HL-60 (cell line): ENCODE measurements around the gene ZSCAN22.
A peak's percentile ranks its signal among the peaks of the same experiment; 100 is the strongest.

Source experiments
- DNase-seq, 2 experiments: peaks; one replicate each; pipeline ENCODE4 v3.0.0-alpha.2; 2010 to 2020; ENCODE audit warnings: low read depth in 1 of 2, low spot score in 1 of 2
- H3K27ac ChIP-seq: fragments of 250-450 bp; sonication (Bioruptor Pico); replicated peaks from 2 replicates; pipeline ENCODE4 v1.5.1; 2020; ENCODE audit warnings: mild to moderate bottlenecking, moderate library complexity
- H3K27me3 ChIP-seq: fragments of 250-450 bp; sonication (Bioruptor Pico); 2 replicates; pipeline ENCODE4 v1.5.1; 2021; ENCODE audit warnings: mild to moderate bottlenecking, moderate library complexity; ENCODE audit not compliant: insufficient read depth, poor library complexity, severe bottlenecking
- H3K4me3 ChIP-seq: replicated peaks from 2 replicates; pipeline ENCODE4 v1.5.1; 2011; ENCODE audit warnings: mild to moderate bottlenecking, control low read depth, low read length; ENCODE audit not compliant: insufficient read depth
- CTCF ChIP-seq: IDR thresholded peaks from one replicate; pipeline ENCODE4 v1.5.1; 2011; ENCODE audit warnings: low read length, control low read depth, inconsistent platforms; ENCODE audit not compliant: insufficient read depth
- GABPA ChIP-seq: IDR thresholded peaks from 2 replicates; pipeline ENCODE4 v1.6.1; 2012; ENCODE audit warnings: low read depth
- POLR2AphosphoS5 ChIP-seq: IDR thresholded peaks from 2 replicates; pipeline ENCODE4 v1.6.1; 2012; ENCODE audit warnings: low read depth
- SPI1 ChIP-seq: IDR thresholded peaks from 2 replicates; pipeline ENCODE4 v1.6.1; 2012; ENCODE audit warnings: low read depth, mild to moderate bottlenecking, borderline replicate concordance
- long read RNA-seq: library from polyadenylated mRNA; unstranded; transcript quantifications from one replicate; pipeline ENCODE4 v2.0.0, GENCODE V29; 2020
- TF ChIP-seq, protein P1 (sequence below): IDR thresholded peaks from 2 replicates; pipeline ENCODE4 v1.6.1; 2012; ENCODE audit warnings: low read depth; ENCODE audit not compliant: insufficient replicate concordance

Gene ZSCAN22
- long read RNA-seq, full-length matches to known transcripts: 5 of 9 reads
- long read RNA-seq, partial matches to known transcripts: 0 of 9 reads
- long read RNA-seq, other reads (novel, unspliced or antisense): 4 of 9 reads

- Histone ChIP-seq H3K4me3 (peak within 1 kb of the TSS; percentile 54), H3K27me3 (no peaks in the 10 kb centered on the region), H3K27ac (peak within 1 kb of the TSS; percentile 83)
- peak; percentile 94 to 96 for DNase-seq
- TF ChIP-seq CTCF: no peak
- peak; percentile 96 for TF ChIP-seq GABPA
- TF ChIP-seq SPI1: no peak
- TF ChIP-seq, protein P1, sequence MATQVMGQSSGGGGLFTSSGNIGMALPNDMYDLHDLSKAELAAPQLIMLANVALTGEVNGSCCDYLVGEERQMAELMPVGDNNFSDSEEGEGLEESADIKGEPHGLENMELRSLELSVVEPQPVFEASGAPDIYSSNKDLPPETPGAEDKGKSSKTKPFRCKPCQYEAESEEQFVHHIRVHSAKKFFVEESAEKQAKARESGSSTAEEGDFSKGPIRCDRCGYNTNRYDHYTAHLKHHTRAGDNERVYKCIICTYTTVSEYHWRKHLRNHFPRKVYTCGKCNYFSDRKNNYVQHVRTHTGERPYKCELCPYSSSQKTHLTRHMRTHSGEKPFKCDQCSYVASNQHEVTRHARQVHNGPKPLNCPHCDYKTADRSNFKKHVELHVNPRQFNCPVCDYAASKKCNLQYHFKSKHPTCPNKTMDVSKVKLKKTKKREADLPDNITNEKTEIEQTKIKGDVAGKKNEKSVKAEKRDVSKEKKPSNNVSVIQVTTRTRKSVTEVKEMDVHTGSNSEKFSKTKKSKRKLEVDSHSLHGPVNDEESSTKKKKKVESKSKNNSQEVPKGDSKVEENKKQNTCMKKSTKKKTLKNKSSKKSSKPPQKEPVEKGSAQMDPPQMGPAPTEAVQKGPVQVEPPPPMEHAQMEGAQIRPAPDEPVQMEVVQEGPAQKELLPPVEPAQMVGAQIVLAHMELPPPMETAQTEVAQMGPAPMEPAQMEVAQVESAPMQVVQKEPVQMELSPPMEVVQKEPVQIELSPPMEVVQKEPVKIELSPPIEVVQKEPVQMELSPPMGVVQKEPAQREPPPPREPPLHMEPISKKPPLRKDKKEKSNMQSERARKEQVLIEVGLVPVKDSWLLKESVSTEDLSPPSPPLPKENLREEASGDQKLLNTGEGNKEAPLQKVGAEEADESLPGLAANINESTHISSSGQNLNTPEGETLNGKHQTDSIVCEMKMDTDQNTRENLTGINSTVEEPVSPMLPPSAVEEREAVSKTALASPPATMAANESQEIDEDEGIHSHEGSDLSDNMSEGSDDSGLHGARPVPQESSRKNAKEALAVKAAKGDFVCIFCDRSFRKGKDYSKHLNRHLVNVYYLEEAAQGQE: peak; percentile 66
- TF ChIP-seq POLR2AphosphoS5: peak; percentile 80; the same call in 1 of the 2 replicates
Measured at GRCh38 chr19:58326914-58327726, at the start of gene ZSCAN22. Gene ZSCAN22 (plus strand): TSS chr19:58326994. CDS start chr19:58334803, 7,809 bp downstream.

DNA sequence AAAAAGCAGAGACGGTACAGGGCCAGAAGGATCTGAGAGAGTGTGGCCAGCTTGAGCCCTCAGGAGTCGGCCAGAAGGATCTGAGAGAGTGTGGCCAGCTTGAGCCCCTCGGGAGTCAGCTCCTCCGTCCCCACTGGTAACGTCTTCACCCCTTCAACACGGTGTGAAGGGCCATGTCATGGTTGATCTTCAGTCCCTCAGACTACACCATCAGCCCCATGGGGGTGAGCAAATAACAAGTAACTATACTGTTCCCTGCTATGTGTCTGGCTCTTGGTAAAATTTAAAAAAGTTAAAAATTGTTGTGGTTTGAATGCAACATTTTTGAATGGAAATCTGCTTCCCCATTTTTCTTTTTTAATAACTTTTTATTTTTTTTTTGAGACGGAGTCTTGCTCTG is 49.6 kb upstream of the ZSCAN22 start:
- no peak for DNase-seq
- TF ChIP-seq CTCF: no peak
- no peak for TF ChIP-seq SPI1
- TF ChIP-seq, protein P1: no peak
- H3K4me3 ChIP-seq: no peak overlapping the region
- H3K27ac ChIP-seq: no peak overlapping the region
- H3K27me3 ChIP-seq: no peaks in the 10 kb centered on the region

GRCh38 chr19:58277748-58278540 is 48.9 kb upstream of the ZSCAN22 start:
- DNase-seq: no peak
- peak overlapping the region; percentile 94 for H3K27ac ChIP-seq
- H3K4me3 ChIP-seq: peak overlapping the region; percentile 82
- TF ChIP-seq GABPA: peak; percentile 32; the same call in 1 of the 2 replicates
- no peak for TF ChIP-seq CTCF
- H3K27me3 ChIP-seq: no peaks in the 10 kb centered on the region
